ENCODE data around the gene ZMYND8. TPM values are rescaled to one million over a fixed set of nuclear protein-coding genes. Genes with fewer than 3 reads are reported as not detected.
"Not testable (repeated sequence)": the region's sequence is repeated elsewhere in the genome, so short reads cannot be mapped to it uniquely, and the experiment has no call there.

Gene ZMYND8
- total RNA-seq, 4 donors from 2014 or later: 32.2 to 78.9 (median 54.4) TPM

- TF ChIP-seq CTCF (IDR thresholded peaks at IDR 0.05) (no peak), EP300 (IDR thresholded peaks at IDR 0.05) (no peak), POLR2AphosphoS5 (IDR thresholded peaks at IDR 0.05) (no peak), POLR2A (IDR thresholded peaks at IDR 0.05) (no peak)
- no peak for ATAC-seq
Observed at GRCh38 chr20:47181056-47181862, 175.2 kb downstream of the ZMYND8 start.

GRCh38 chr20:47179267-47179666 lies 177.2 kb downstream of the ZMYND8 start:
- ATAC-seq: no peak
- Histone ChIP-seq H3K27ac (no peak overlapping the region), H3K9me3 (no peaks in the 10 kb centered on the region), H3K4me3 (no peak overlapping the region), H3K27me3 (no peaks in the 10 kb centered on the region), H3K4me1 (no peaks in the 10 kb centered on the region), H3K36me3 (peaks cover 0 to 12% of the 10 kb centered on the region in 2 donors)
- no peak for TF ChIP-seq POLR2AphosphoS5 (IDR thresholded peaks at IDR 0.05)
- TF ChIP-seq POLR2A (IDR thresholded peaks at IDR 0.05): no peak
- no peak for TF ChIP-seq EP300 (IDR thresholded peaks at IDR 0.05)
- TF ChIP-seq CTCF (IDR thresholded peaks at IDR 0.05): no peak

More at GRCh38 chr20:47181056-47181862, 175.2 kb downstream of the ZMYND8 start:
- peaks cover 0 to 7% of the 10 kb centered on the region in 2 donors for H3K36me3 ChIP-seq
- H3K4me1 ChIP-seq: no peaks in the 10 kb centered on the region
- H3K27ac ChIP-seq: no peak overlapping the region
- no peaks in the 10 kb centered on the region for H3K27me3 ChIP-seq
- WGBS, 2 donors (ENCODE audit: low coverage in 1 of 2): 63 to 88% methylated on average over 4 to 5 of the region's 5 CpGs
- no peak overlapping the region for H3K4me3 ChIP-seq
- H3K9me3 ChIP-seq: no peaks in the 10 kb centered on the region

- Histone ChIP-seq H3K4me1 (no peaks in the 10 kb centered on the region), H3K36me3 (peaks cover 0 to 12% of the 10 kb centered on the region in 2 donors), H3K9me3 (no peaks in the 10 kb centered on the region), H3K27me3 (no peaks in the 10 kb centered on the region), H3K4me3 (no peak overlapping the region), H3K27ac (no peak overlapping the region)
- no peak for ATAC-seq
- WGBS, 2 donors (ENCODE audit: low coverage in 1 of 2): 90 to 100% methylated on average over 1 of the region's 1 CpG
- TF ChIP-seq CTCF (IDR thresholded peaks at IDR 0.05): no peak
- no peak for TF ChIP-seq POLR2A (IDR thresholded peaks at IDR 0.05)
- no peak for TF ChIP-seq EP300 (IDR thresholded peaks at IDR 0.05)
- no peak for TF ChIP-seq POLR2AphosphoS5 (IDR thresholded peaks at IDR 0.05)
Observed at GRCh38 chr20:47178851-47179250, 177.6 kb downstream of the ZMYND8 start.

GRCh38 chr20:47178277-47178676 lies 178.2 kb downstream of the ZMYND8 start:
- H3K9me3 ChIP-seq: no peaks in the 10 kb centered on the region
- peaks cover 0 to 12% of the 10 kb centered on the region in 2 donors for H3K36me3 ChIP-seq
- WGBS, 2 donors (ENCODE audit: low coverage in 1 of 2): 71 to 92% methylated on average over 2 to 3 of the region's 3 CpGs
- H3K4me3 ChIP-seq: no peak overlapping the region
- no peaks in the 10 kb centered on the region for H3K4me1 ChIP-seq
- TF ChIP-seq EP300 (IDR thresholded peaks at IDR 0.05): no peak
- TF ChIP-seq POLR2A (IDR thresholded peaks at IDR 0.05): no peak
- no peak for TF ChIP-seq POLR2AphosphoS5 (IDR thresholded peaks at IDR 0.05)
- TF ChIP-seq CTCF (IDR thresholded peaks at IDR 0.05): no peak
- H3K27ac ChIP-seq: no peak overlapping the region
- H3K27me3 ChIP-seq: no peaks in the 10 kb centered on the region
- ATAC-seq: no peak

- H3K9me3 ChIP-seq, H3K27ac ChIP-seq, H3K4me1 ChIP-seq, ATAC-seq, H3K4me3 ChIP-seq, H3K27me3 ChIP-seq: not testable (repeated sequence)
- peaks cover 0 to 20% of the 10 kb centered on the region in 2 donors for H3K36me3 ChIP-seq
- whole genome bisulfite sequencing, 2 donors (ENCODE audit: low coverage in 1 of 2): 96% methylated on average over 5 of the region's 5 CpGs; no CpG with 5 or more reads in 1 of the 2 donors
Observed at GRCh38 chr20:47176217-47176616, 180.3 kb downstream of the ZMYND8 start.
